ENCODE results near the gene PEX14.

PEX14 gene

GRCh38 chr1:10652626-10653025, 177.9 kb downstream of the PEX14 start:
- no peak for TF ChIP-seq CTCF (IDR thresholded peaks at IDR 0.05; ENCODE audit: control insufficient read depth, insufficient read depth, low read depth, low read length, missing control alignments)
- DNase-seq (ENCODE audit: low read depth) = no peak
- H3K4me3 ChIP-seq (ENCODE audit: control insufficient read depth, low read depth, low read length) = no peak overlapping the region

- TF ChIP-seq CTCF (IDR thresholded peaks at IDR 0.05; ENCODE audit: control insufficient read depth, insufficient read depth, low read depth, low read length, missing control alignments) = no peak
- no peak for DNase-seq (ENCODE audit: low read depth)
- H3K4me3 ChIP-seq (ENCODE audit: control insufficient read depth, low read depth, low read length) = no peak overlapping the region
Observed at GRCh38 chr1:10653370-10654125, 178.8 kb downstream of the PEX14 start.

GRCh38 chr1:10655002-10655401, 180.3 kb downstream of the PEX14 start:
- no peak for TF ChIP-seq CTCF (IDR thresholded peaks at IDR 0.05; ENCODE audit: control insufficient read depth, insufficient read depth, low read depth, low read length, missing control alignments)
- DNase-seq (ENCODE audit: low read depth) = no peak

GRCh38 chr1:10656431-10656830, 181.7 kb downstream of the PEX14 start:
- TF ChIP-seq CTCF (IDR thresholded peaks at IDR 0.05; ENCODE audit: control insufficient read depth, insufficient read depth, low read depth, low read length, missing control alignments) = no peak
- no peak for DNase-seq (ENCODE audit: low read depth)
- H3K4me3 ChIP-seq (ENCODE audit: control insufficient read depth, low read depth, low read length) = no peak overlapping the region

More at GRCh38 chr1:10655002-10655401, 180.3 kb downstream of the PEX14 start:
- H3K4me3 ChIP-seq (ENCODE audit: control insufficient read depth, low read depth, low read length) = no peak overlapping the region

- no peak for DNase-seq (ENCODE audit: low read depth)
- no peak for TF ChIP-seq CTCF (IDR thresholded peaks at IDR 0.05; ENCODE audit: control insufficient read depth, insufficient read depth, low read depth, low read length, missing control alignments)
- H3K4me3 ChIP-seq (ENCODE audit: control insufficient read depth, low read depth, low read length) = no peak overlapping the region
Observed at GRCh38 chr1:10657088-10657847, 182.5 kb downstream of the PEX14 start.

GRCh38 chr1:10658396-10659066, 183.8 kb downstream of the PEX14 start:
- H3K4me3 ChIP-seq (ENCODE audit: control insufficient read depth, low read depth, low read length) = no peak overlapping the region
- no peak for DNase-seq (ENCODE audit: low read depth)
- no peak for TF ChIP-seq CTCF (IDR thresholded peaks at IDR 0.05; ENCODE audit: control insufficient read depth, insufficient read depth, low read depth, low read length, missing control alignments)

Measured in AG09309 (cell line).